Upper lobe of right lung (tissue), 1 donor: Measurements from ENCODE around the gene NUP210. TPM values are rescaled to one million over a fixed set of nuclear protein-coding genes. Genes with fewer than 3 reads are reported as not detected.

Experiments used
- ATAC-seq: fragments of 200-7000 bp; cut with Tn5 transposase; one replicate; pipeline ENCODE4 v1.9.1; 2020; ENCODE audit warnings: mild to moderate bottlenecking, moderate library complexity
- DNase-seq: peaks from one replicate; pipeline ENCODE4 v3.0.0-alpha.2; 2020
- H3K27ac ChIP-seq: fragments of 200-600 bp; one replicate; pipeline ENCODE4 v1.8.0; 2022
- H3K27me3 ChIP-seq: fragments of 200-600 bp; one replicate; pipeline ENCODE4 v1.8.0; 2022; ENCODE audit warnings: mild to moderate bottlenecking
- H3K36me3 ChIP-seq: fragments of 200-600 bp; one replicate; pipeline ENCODE4 v1.8.0; 2022
- H3K4me1 ChIP-seq: fragments of 200-600 bp; one replicate; pipeline ENCODE4 v1.8.0; 2022
- H3K4me3 ChIP-seq: fragments of 200-600 bp; one replicate; pipeline ENCODE4 v1.8.0; 2022; ENCODE audit warnings: mild to moderate bottlenecking
- H3K9me3 ChIP-seq: fragments of 200-600 bp; one replicate; pipeline ENCODE4 v1.8.0; 2022
- CTCF ChIP-seq: fragments of 200-600 bp; IDR thresholded peaks from one replicate; pipeline ENCODE4 v1.8.0; 2022; ENCODE audit warnings: antibody characterized with exemption
- intact Hi-C: fragments of 100-400 bp; cut with DNase I; formaldehyde crosslinking; loops from one replicate; pipeline ENCODE4 v1.11.0; 2022
- total RNA-seq: library from RNA; stranded (reverse); fragmentation: NEBNext Ultra II Directional; extraction: Animal tissue kit (Norgen Biotek cat#: 25700); gene quantifications from one replicate; pipeline ENCODE4 v1.2.1, GENCODE V29; 2021
- donor health status: DM: no; HTN: yes; CAD: no; lungs with severe emphysema.

The NUP210 gene
- total RNA-seq, 1 donor from 2014 or later, result 19.8 TPM

- TF ChIP-seq CTCF, result no peak
- no peak overlapping the region for H3K4me3 ChIP-seq
Measured at GRCh38 chr3:13462125-13462629, 42.1 kb upstream of the NUP210 start.

GRCh38 chr3:13461169-13462124 is 41.3 kb upstream of the NUP210 start:
- no peaks in the 10 kb centered on the region for H3K9me3 ChIP-seq
- H3K27me3 ChIP-seq, result peaks cover 6% of the 10 kb centered on the region
- H3K27ac ChIP-seq, result no peak overlapping the region
- DNase-seq, result peak; percentile 76
- H3K36me3 ChIP-seq, result no peaks in the 10 kb centered on the region
- ATAC-seq, result peak; percentile 81
- no peaks in the 10 kb centered on the region for H3K4me1 ChIP-seq
- intact Hi-C loops, result no loop called here
- peak; percentile 59 for TF ChIP-seq CTCF
- H3K4me3 ChIP-seq, result no peak overlapping the region

More at GRCh38 chr3:13462125-13462629, 42.1 kb upstream of the NUP210 start:
- Histone ChIP-seq H3K36me3 (no peaks in the 10 kb centered on the region), H3K4me1 (no peaks in the 10 kb centered on the region), H3K27me3 (peaks cover 6% of the 10 kb centered on the region), H3K9me3 (no peaks in the 10 kb centered on the region), H3K27ac (no peak overlapping the region)
- intact Hi-C loops, result no loop called here
- ATAC-seq, result no peak
- no peak for DNase-seq

- intact Hi-C loops, result no loop called here
- H3K36me3 ChIP-seq, result no peaks in the 10 kb centered on the region
- ATAC-seq (no peak), DNase-seq (peak; percentile 40)
- H3K27me3 ChIP-seq, result peaks cover 6% of the 10 kb centered on the region
- H3K27ac ChIP-seq, result no peak overlapping the region
- H3K4me1 ChIP-seq, result no peaks in the 10 kb centered on the region
- no peaks in the 10 kb centered on the region for H3K9me3 ChIP-seq
- H3K4me3 ChIP-seq, result no peak overlapping the region
- TF ChIP-seq CTCF, result no peak
Measured at GRCh38 chr3:13460341-13460736, 40.2 kb upstream of the NUP210 start.

GRCh38 chr3:13459605-13460340 is 39.7 kb upstream of the NUP210 start:
- DNase-seq, result peak; percentile 55
- ATAC-seq, result no peak
- Histone ChIP-seq H3K36me3 (no peaks in the 10 kb centered on the region), H3K9me3 (no peaks in the 10 kb centered on the region), H3K4me1 (no peaks in the 10 kb centered on the region), H3K27me3 (peaks cover 5% of the 10 kb centered on the region), H3K4me3 (no peak overlapping the region), H3K27ac (no peak overlapping the region)
- intact Hi-C loops, result no loop called here
- no peak for TF ChIP-seq CTCF

- H3K4me3 ChIP-seq, result no peak overlapping the region
- DNase-seq (no peak), ATAC-seq (no peak)
- H3K9me3 ChIP-seq, result no peaks in the 10 kb centered on the region
- no peaks in the 10 kb centered on the region for H3K36me3 ChIP-seq
- intact Hi-C loops, result no loop called here
- no peak overlapping the region for H3K27ac ChIP-seq
- TF ChIP-seq CTCF, result no peak
- H3K27me3 ChIP-seq, result no peaks in the 10 kb centered on the region
- peaks cover 1% of the 10 kb centered on the region for H3K4me1 ChIP-seq
Measured at GRCh38 chr3:13457593-13457992, 37.5 kb upstream of the NUP210 start.
